Measurements from ENCODE around the gene BCL10.
A peak's percentile ranks its signal among the peaks of the same experiment; 100 is the strongest.

The BCL10 gene

DNA sequence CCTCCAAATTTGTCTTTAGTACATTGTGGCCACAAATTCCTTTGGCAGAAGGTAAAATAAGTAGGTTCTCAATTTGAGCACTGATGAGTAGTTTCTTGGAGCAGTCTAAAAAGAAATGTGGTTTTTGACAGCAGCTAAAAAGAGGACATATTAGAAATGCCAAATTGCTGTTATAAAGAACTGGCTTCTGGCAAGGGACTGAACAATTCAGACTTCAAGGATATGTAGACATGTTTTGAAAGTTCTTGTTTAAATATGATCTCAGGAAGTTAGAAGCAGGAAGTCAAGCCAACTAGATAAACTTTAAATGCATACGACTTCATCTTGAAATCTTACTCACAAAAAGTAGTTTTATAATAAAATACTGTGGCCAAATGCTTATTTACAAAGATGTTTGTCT lies 35.8 kb downstream of the BCL10 start:
- H3K4me3 ChIP-seq (replicated peaks; ENCODE audit: low read depth, low read length), result no peak overlapping the region
- DNase-seq (ENCODE audit: extremely low read depth, low read depth), result no peak
- TF ChIP-seq, protein P1, sequence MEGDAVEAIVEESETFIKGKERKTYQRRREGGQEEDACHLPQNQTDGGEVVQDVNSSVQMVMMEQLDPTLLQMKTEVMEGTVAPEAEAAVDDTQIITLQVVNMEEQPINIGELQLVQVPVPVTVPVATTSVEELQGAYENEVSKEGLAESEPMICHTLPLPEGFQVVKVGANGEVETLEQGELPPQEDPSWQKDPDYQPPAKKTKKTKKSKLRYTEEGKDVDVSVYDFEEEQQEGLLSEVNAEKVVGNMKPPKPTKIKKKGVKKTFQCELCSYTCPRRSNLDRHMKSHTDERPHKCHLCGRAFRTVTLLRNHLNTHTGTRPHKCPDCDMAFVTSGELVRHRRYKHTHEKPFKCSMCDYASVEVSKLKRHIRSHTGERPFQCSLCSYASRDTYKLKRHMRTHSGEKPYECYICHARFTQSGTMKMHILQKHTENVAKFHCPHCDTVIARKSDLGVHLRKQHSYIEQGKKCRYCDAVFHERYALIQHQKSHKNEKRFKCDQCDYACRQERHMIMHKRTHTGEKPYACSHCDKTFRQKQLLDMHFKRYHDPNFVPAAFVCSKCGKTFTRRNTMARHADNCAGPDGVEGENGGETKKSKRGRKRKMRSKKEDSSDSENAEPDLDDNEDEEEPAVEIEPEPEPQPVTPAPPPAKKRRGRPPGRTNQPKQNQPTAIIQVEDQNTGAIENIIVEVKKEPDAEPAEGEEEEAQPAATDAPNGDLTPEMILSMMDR (IDR thresholded peaks at IDR 0.05; ENCODE audit: low read depth, low read length, missing control alignments), result no peak

DNA sequence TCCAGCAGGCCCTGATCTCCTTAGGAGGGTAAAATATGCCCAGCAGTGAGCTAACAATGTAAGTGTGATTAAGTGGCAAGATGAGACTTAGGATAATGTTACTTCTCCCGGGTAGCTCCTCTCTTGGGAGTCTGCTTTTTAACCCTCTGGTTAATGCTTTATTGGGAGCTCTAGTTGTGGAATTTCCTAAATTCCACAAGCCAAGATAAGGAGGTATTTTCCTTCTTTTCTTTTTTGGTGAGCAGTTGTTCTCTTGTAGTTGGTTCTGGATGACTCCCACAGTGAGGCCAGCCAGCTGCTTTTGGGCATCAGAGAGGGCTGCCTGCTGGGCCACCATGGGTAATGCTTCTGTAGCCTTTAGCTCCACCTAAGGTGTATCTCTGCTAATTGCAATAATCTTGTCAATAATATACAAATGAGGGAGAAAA lies 36.2 kb downstream of the BCL10 start:
- TF ChIP-seq, protein P1 (IDR thresholded peaks at IDR 0.05; ENCODE audit: low read depth, low read length, missing control alignments), result no peak
- DNase-seq (ENCODE audit: extremely low read depth, low read depth), result no peak
- H3K4me3 ChIP-seq (replicated peaks; ENCODE audit: low read depth, low read length), result no peak overlapping the region

DNA sequence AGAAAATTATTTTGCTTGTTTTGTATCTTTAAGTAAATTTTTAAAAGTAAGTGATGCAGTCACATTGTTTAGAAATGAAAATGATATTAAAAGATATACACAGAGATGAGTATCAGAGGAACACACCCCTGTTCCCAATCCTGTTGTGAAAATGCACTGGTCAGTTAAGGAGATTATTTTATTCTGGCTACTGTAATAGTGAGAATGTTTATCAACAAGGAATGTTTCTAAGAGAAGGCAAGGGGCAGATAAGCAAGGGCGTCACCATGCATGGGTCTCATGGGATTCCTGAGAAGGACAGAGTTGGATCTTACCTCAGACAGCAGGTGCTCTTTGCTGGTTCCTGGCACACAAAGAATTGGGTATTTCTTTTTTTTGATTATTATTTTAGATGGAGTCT lies 38.8 kb downstream of the BCL10 start:
- no peak for DNase-seq (ENCODE audit: extremely low read depth, low read depth)
- TF ChIP-seq, protein P1 (IDR thresholded peaks at IDR 0.05; ENCODE audit: low read depth, low read length, missing control alignments), result no peak

DNA sequence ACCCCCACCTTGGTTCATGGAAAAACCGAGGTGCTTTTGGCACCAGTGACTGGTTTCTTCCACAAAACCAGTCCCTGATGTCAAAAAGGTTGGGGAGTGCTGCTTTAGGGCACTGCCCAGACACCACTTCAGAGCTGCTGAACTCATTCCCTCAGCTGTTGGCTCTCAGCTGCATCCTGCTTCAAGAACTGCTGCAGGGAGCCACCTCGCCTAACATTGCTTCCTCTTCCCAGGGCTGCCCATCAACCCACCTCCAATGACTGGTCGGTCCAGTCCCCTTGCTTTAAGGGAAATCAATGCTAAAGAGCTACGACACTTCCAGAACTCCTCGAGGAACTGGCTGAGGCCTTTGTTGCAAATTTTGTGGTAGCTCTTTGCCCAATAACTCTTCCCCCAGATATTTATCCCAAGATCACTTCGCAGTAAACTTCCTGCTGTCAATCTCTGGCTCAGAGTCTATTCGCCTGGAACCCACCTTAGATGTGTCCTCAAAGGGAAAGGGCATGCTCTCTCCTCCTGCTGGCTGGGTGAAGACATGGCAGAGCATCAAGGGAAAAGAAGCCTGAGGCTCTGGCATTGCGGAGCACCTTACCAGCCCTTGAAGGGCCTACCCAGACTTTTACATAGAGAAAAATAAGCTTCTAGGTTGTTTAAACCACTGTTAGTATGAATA lies 46.0 kb downstream of the BCL10 start:
- no peak overlapping the region for H3K4me3 ChIP-seq (replicated peaks; ENCODE audit: low read depth, low read length)
- no peak for DNase-seq (ENCODE audit: extremely low read depth, low read depth)
- TF ChIP-seq, protein P1 (IDR thresholded peaks at IDR 0.05; ENCODE audit: low read depth, low read length, missing control alignments), result peak; percentile 37

More for the DNA sequence above, 38.8 kb downstream of the BCL10 start:
- no peak overlapping the region for H3K4me3 ChIP-seq (replicated peaks; ENCODE audit: low read depth, low read length)

DNA sequence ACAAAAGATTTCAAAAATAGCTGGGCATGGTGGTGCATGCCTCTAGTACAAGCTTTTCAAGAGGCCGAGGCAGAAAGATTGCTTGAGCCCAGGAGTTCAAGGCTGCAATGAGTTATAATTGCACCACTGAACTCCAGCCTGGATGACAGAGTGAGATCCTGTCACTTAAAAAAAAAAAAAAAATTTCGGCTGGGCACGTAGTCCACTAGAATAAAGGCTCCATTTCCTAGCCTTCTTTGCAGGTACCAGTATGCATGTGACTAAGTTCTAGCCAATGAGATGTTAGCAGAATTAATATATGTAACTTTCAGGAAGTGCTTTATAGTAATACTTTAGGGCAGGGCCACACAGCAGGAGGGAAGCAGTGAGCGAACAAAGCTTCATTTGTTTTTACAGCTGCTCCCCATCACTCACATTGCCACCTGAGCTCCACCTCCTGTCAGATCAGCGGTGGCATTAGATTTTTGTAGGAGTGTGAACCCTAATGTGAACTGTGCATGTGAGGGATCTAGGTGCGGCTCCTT lies 46.8 kb downstream of the BCL10 start:
- TF ChIP-seq, protein P1 (IDR thresholded peaks at IDR 0.05; ENCODE audit: low read depth, low read length, missing control alignments), result no peak
- H3K4me3 ChIP-seq (replicated peaks; ENCODE audit: low read depth, low read length), result no peak overlapping the region
- no peak for DNase-seq (ENCODE audit: extremely low read depth, low read depth)

DNA sequence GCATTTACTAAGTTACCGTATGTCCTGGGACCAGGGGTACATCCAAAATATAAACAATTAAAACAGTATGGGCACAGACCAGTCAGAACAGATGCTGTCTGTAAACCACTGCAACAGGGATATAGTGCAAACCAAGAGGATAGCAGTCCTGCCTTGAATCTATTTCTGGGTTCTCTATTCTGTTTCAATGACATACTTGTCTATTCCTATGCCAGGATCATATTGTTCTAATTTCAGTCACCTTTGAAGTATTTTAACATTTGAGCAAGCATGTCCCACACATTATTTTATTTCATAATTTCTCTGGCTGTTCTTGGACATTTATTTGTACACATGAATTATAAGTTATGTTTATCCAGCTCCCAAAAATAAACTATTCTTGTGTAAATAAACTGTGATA lies 47.5 kb downstream of the BCL10 start:
- DNase-seq (ENCODE audit: extremely low read depth, low read depth), result no peak
- no peak overlapping the region for H3K4me3 ChIP-seq (replicated peaks; ENCODE audit: low read depth, low read length)
- TF ChIP-seq, protein P1 (IDR thresholded peaks at IDR 0.05; ENCODE audit: low read depth, low read length, missing control alignments), result no peak
